Measurements from ENCODE around the gene HHEX.
"Not testable (repeated sequence)": the region's sequence is repeated elsewhere in the genome, so short reads cannot be mapped to it uniquely, and the experiment has no call there.

HHEX gene

DNA sequence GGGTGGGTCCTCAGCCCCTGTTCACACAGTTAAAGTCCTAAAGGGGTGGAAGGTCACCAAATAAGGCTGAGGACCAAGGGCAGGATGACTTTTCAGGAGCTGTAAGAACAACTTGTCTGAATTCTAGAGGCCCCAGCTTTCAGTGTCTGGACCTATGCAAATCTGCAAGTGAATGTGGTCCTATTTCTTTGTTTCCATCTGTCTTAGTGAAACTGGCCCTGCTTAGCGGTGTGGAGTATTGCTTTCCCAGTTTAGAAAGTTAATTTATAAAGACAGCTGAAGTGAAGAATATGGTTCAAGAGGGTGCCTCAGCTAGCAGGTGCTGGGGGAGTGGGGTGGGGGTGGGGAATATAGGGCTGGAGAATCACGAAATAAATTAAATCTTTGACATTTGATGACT lies 40.1 kb downstream of the HHEX start:
- no peaks in the 10 kb centered on the region for H3K4me1 ChIP-seq (ENCODE audit: control insufficient read depth in 1 of 2, insufficient read depth in 2 of 2, low read length in 2 of 2)
- no peaks in the 10 kb centered on the region for H3K9me3 ChIP-seq (ENCODE audit: control insufficient read depth in 1 of 2, low read length in 2 of 2)
- no peaks in the 10 kb centered on the region for H3K27me3 ChIP-seq (ENCODE audit: control insufficient read depth in 1 of 2, insufficient read depth in 2 of 2, low read length in 2 of 2)
- H3K27ac ChIP-seq (ENCODE audit: low read depth, low read length): no peak overlapping the region
- H3K9ac ChIP-seq (ENCODE audit: low read depth in 1 of 2, low read length in 2 of 2): no peak overlapping the region
- H3K36me3 ChIP-seq (ENCODE audit: control insufficient read depth in 1 of 2, insufficient read depth in 2 of 2, low read length in 2 of 2): no peaks in the 10 kb centered on the region
- no peak overlapping the region for H3K4me3 ChIP-seq (ENCODE audit: low read depth in 1 of 2, low read length in 2 of 2)

DNA sequence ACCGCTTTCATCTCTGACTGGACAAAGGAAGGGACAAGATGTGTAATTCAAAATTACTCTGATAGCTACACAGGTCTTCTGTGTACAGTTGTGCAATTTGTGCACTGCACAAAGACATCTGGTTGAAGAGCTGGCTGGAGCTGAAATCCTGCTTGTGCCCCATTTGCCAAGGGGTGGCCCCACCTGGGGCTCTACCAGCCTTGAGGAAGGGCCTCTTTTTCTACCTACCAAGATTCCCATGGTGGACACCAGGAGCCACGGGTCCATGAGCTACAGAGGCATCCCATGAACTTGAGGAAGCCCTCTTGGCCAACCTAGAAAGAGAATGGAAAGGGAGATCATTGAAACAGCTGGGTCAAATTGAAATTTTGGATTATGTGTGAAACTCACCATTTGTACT lies 43.2 kb downstream of the HHEX start:
- no peaks in the 10 kb centered on the region for H3K36me3 ChIP-seq (ENCODE audit: control insufficient read depth in 1 of 2, insufficient read depth in 2 of 2, low read length in 2 of 2)
- no peaks in the 10 kb centered on the region for H3K4me1 ChIP-seq (ENCODE audit: control insufficient read depth in 1 of 2, insufficient read depth in 2 of 2, low read length in 2 of 2)
- H3K9ac ChIP-seq (ENCODE audit: low read depth in 1 of 2, low read length in 2 of 2): no peak overlapping the region
- no peaks in the 10 kb centered on the region for H3K9me3 ChIP-seq (ENCODE audit: control insufficient read depth in 1 of 2, low read length in 2 of 2)
- H3K4me3 ChIP-seq (ENCODE audit: low read depth in 1 of 2, low read length in 2 of 2): no peak overlapping the region
- no peaks in the 10 kb centered on the region for H3K27me3 ChIP-seq (ENCODE audit: control insufficient read depth in 1 of 2, insufficient read depth in 2 of 2, low read length in 2 of 2)
- H3K27ac ChIP-seq (ENCODE audit: low read depth, low read length): no peak overlapping the region

DNA sequence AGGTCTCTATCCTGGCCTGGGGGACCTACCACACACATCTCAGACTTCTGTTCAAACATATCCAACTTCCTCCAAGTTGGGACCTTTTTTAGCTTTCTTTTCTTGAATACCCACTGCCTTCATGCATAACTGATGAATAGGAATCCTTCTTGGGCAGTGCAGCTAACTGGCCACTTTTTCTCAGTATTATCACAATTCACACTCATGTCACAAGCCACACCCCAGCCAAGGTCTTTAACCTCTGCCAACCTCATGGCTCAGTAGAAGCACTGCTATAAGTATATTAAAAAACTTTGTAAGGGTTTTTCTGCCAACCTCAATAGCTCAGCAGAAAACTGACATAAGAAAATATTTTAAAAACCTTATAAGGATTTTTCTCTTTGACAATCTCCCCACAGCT lies 44.5 kb downstream of the HHEX start:
- no peak overlapping the region for H3K4me3 ChIP-seq (ENCODE audit: low read depth in 1 of 2, low read length in 2 of 2)
- no peak overlapping the region for H3K27ac ChIP-seq (ENCODE audit: low read depth, low read length)
- H3K9ac ChIP-seq (ENCODE audit: low read depth in 1 of 2, low read length in 2 of 2): no peak overlapping the region
- H3K27me3 ChIP-seq (ENCODE audit: control insufficient read depth in 1 of 2, insufficient read depth in 2 of 2, low read length in 2 of 2): no peaks in the 10 kb centered on the region
- H3K4me1 ChIP-seq (ENCODE audit: control insufficient read depth in 1 of 2, insufficient read depth in 2 of 2, low read length in 2 of 2): no peaks in the 10 kb centered on the region
- H3K36me3 ChIP-seq (ENCODE audit: control insufficient read depth in 1 of 2, insufficient read depth in 2 of 2, low read length in 2 of 2): no peaks in the 10 kb centered on the region
- H3K9me3 ChIP-seq (ENCODE audit: control insufficient read depth in 1 of 2, low read length in 2 of 2): no peaks in the 10 kb centered on the region

DNA sequence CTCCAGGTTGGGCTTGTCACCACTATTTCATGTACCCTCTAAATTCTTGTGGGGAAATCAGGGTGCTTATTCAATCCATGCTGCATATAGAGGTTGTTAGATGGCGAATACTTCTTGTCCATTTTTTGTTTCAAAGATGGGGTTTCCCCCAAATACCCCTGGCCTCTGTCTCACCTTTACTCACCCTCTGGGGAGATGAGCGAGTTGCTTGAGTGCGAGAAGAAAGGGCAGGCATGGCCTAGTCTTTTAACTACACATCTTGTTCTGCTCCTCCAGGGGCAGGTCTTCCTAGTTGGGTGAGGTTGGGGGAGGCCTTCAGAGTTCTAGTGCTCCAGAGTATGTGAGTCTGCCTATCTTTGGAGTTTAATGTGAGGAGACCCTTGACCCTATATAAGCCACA lies 46.2 kb downstream of the HHEX start:
- H3K27me3 ChIP-seq (ENCODE audit: control insufficient read depth in 1 of 2, insufficient read depth in 2 of 2, low read length in 2 of 2): no peaks in the 10 kb centered on the region
- no peak overlapping the region for H3K4me3 ChIP-seq (ENCODE audit: low read depth in 1 of 2, low read length in 2 of 2)
- no peaks in the 10 kb centered on the region for H3K36me3 ChIP-seq (ENCODE audit: control insufficient read depth in 1 of 2, insufficient read depth in 2 of 2, low read length in 2 of 2)
- no peaks in the 10 kb centered on the region for H3K4me1 ChIP-seq (ENCODE audit: control insufficient read depth in 1 of 2, insufficient read depth in 2 of 2, low read length in 2 of 2)
- no peak overlapping the region for H3K9ac ChIP-seq (ENCODE audit: low read depth in 1 of 2, low read length in 2 of 2)
- H3K9me3 ChIP-seq (ENCODE audit: control insufficient read depth in 1 of 2, low read length in 2 of 2): no peaks in the 10 kb centered on the region
- no peak overlapping the region for H3K27ac ChIP-seq (ENCODE audit: low read depth, low read length)

DNA sequence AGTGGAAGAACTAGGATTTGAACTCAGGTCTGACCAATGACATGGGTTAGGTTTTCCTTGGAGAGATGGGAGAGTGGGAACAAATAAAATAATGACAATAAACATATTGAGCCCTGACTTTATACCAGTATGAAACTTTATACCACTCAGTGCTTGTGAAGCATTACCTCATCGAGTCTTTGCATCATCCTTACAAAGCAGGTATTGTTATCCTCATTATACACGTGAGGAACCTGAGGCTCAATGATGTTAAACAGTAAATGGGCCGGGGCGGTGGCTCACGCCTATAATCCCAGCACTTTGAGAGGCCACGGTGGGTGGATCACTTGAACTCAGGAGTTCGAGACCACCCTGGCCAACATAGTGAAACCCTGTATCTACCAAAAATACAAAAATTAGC lies 47.7 kb downstream of the HHEX start:
- Histone ChIP-seq H3K4me1 (ENCODE audit: control insufficient read depth in 1 of 2, insufficient read depth in 2 of 2, low read length in 2 of 2) (no peaks in the 10 kb centered on the region), H3K9ac (ENCODE audit: low read depth in 1 of 2, low read length in 2 of 2) (no peak overlapping the region), H3K9me3 (ENCODE audit: control insufficient read depth in 1 of 2, low read length in 2 of 2) (no peaks in the 10 kb centered on the region)

DNA sequence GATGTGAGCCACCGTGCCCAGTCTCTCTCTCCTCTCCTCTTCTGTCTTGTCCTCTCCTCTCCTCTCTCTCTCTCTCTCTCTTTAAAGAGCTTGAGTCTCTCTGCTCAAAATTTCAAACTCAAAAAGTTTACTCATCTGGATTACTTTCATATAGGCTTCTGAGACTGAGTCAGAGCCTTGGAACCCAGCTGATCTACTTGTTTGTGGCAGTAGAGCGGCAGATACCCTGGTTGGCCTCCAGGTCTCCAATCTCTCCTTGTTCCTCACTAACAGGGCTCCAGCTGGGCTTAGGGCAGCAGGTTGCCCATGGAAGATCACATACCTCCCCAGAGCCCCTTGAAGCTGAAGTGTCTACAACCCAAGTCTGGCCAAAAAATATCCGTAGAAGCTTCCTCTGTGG lies 51.0 kb downstream of the HHEX start:
- Histone ChIP-seq H3K27me3 (ENCODE audit: control insufficient read depth in 1 of 2, insufficient read depth in 2 of 2, low read length in 2 of 2) (no peaks in the 10 kb centered on the region), H3K27ac (ENCODE audit: low read depth, low read length) (no peak overlapping the region), H3K9me3 (ENCODE audit: control insufficient read depth in 1 of 2, low read length in 2 of 2) (no peaks in the 10 kb centered on the region), H3K9ac (ENCODE audit: low read depth in 1 of 2, low read length in 2 of 2) (no peak overlapping the region), H3K4me1 (ENCODE audit: control insufficient read depth in 1 of 2, insufficient read depth in 2 of 2, low read length in 2 of 2) (peaks cover 0 to 3% of the 10 kb centered on the region in 2 donors), H3K4me3 (ENCODE audit: low read depth in 1 of 2, low read length in 2 of 2) (no peak overlapping the region), H3K36me3 (ENCODE audit: control insufficient read depth in 1 of 2, insufficient read depth in 2 of 2, low read length in 2 of 2) (no peaks in the 10 kb centered on the region)

More for the DNA sequence above, 47.7 kb downstream of the HHEX start:
- Histone ChIP-seq H3K36me3 (ENCODE audit: control insufficient read depth in 1 of 2, insufficient read depth in 2 of 2, low read length in 2 of 2) (no peaks in the 10 kb centered on the region), H3K4me3 (ENCODE audit: low read depth in 1 of 2, low read length in 2 of 2) (no peak overlapping the region), H3K27me3 (ENCODE audit: control insufficient read depth in 1 of 2, insufficient read depth in 2 of 2, low read length in 2 of 2) (no peaks in the 10 kb centered on the region), H3K27ac (ENCODE audit: low read depth, low read length) (no peak overlapping the region)

DNA sequence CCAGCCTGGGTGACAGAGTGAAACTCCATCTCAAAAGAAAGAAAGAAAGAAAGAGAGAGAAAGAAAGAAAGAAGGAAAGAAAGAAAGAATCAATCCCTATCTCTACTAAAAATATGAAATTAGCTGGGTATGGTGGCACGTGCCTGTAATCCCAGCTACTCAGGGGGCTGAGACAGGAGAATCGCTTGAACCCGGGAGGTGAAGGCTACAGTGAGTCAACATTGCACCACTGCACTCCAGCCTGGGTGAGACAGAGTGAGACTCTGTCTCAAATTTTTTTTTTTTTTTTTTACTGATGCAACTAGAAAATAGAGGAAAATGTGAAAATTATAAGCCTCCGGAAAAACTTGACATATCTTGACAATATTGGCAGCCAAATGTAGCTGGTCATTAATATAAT lies 52.0 kb downstream of the HHEX start:
- not testable (repeated sequence) for H3K4me3 ChIP-seq (ENCODE audit: low read depth in 1 of 2, low read length in 2 of 2); H3K9me3 ChIP-seq (ENCODE audit: control insufficient read depth in 1 of 2, low read length in 2 of 2); H3K4me1 ChIP-seq (ENCODE audit: control insufficient read depth in 1 of 2, insufficient read depth in 2 of 2, low read length in 2 of 2); H3K27me3 ChIP-seq (ENCODE audit: control insufficient read depth in 1 of 2, insufficient read depth in 2 of 2, low read length in 2 of 2); H3K9ac ChIP-seq (ENCODE audit: low read depth in 1 of 2, low read length in 2 of 2); H3K36me3 ChIP-seq (ENCODE audit: control insufficient read depth in 1 of 2, insufficient read depth in 2 of 2, low read length in 2 of 2); H3K27ac ChIP-seq (ENCODE audit: low read depth, low read length)

DNA sequence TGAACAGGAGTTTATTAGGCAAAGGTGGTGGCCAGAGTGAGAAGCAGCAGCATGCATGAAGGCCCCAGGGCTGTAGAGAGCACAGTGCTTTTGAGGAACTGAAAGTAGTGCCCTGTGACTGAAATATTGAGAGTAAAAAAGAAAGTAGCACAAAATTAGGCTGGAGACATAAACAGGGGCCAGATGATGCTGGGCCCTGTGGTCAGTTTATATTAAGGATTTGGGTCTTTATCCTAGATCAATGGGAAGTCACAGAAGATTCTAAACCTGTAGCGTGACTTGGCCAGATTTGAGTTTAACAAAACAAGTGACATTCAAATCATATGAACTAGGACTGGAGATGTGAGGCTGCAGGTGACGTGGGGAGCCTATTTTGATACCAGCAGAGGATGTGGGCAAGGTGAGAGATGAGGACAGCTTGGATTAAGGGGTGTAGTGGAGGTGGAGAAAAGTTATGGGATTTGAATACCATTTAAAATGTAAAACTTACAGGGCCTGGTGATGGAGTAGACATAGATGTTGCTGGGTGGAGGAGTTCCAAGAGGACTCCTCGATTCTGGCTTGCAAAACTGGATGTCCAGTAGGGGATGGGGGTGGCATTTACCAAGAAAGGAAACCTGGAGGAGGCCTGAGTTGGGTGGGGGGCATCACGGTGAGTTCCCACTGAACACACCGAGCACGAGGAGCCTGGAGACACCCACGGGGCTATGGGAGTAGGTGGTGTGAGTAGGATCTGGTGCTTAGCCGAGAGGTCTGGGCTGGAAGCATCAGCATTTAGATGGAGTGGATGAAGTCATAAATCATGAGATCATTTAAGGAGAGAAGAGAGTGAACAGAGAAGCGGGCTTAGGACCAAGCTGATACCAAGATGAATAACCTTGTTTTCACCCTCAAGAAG lies 52.8 kb downstream of the HHEX start:
- no peak overlapping the region for H3K27ac ChIP-seq (ENCODE audit: low read depth, low read length)
- H3K9me3 ChIP-seq (ENCODE audit: control insufficient read depth in 1 of 2, low read length in 2 of 2): no peaks in the 10 kb centered on the region
- H3K36me3 ChIP-seq (ENCODE audit: control insufficient read depth in 1 of 2, insufficient read depth in 2 of 2, low read length in 2 of 2): no peaks in the 10 kb centered on the region
- H3K27me3 ChIP-seq (ENCODE audit: control insufficient read depth in 1 of 2, insufficient read depth in 2 of 2, low read length in 2 of 2): no peaks in the 10 kb centered on the region
- peaks cover 0 to 3% of the 10 kb centered on the region in 2 donors for H3K4me1 ChIP-seq (ENCODE audit: control insufficient read depth in 1 of 2, insufficient read depth in 2 of 2, low read length in 2 of 2)
- H3K9ac ChIP-seq (ENCODE audit: low read depth in 1 of 2, low read length in 2 of 2): no peak overlapping the region
- H3K4me3 ChIP-seq (ENCODE audit: low read depth in 1 of 2, low read length in 2 of 2): no peak overlapping the region

Measured in duodenal mucosa (tissue), 2 donors.